Uterus (tissue), 4 donors: ENCODE measurements around the gene RNASE8. TPM values are rescaled to one million over a fixed set of nuclear protein-coding genes. Genes with fewer than 3 reads are reported as not detected.

Experiments
- DNase-seq, 2 donors: peaks; one replicate each; pipeline ENCODE4 v3.0.0-alpha.2; 2019 to 2020
- H3K27ac ChIP-seq, 2 donors: fragments of 200-600 bp; sonication (generic); 1 replicate in 1 of 2; 2 replicates in 1 of 2; pipeline ENCODE4 v1.5.1; 2016 to 2018
- H3K27me3 ChIP-seq, 2 donors: fragments of 200-600 bp; sonication (generic); one replicate each; pipeline ENCODE4 v1.5.1; 2018 to 2019; ENCODE audit warnings: control low read depth in 1 of 2
- H3K36me3 ChIP-seq, 2 donors: fragments of 200-600 bp; sonication (generic); one replicate each; pipeline ENCODE4 v1.5.1; 2019; ENCODE audit warnings: control low read depth in 1 of 2
- H3K4me1 ChIP-seq, 2 donors: fragments of 200-600 bp; sonication (generic); one replicate each; pipeline ENCODE4 v1.5.1; 2018 to 2019; ENCODE audit warnings: control low read depth in 1 of 2
- H3K4me3 ChIP-seq, 2 donors: fragments of 200-600 bp; sonication (generic); 1 replicate in 1 of 2; 2 replicates in 1 of 2; pipeline ENCODE4 v1.5.1; 2018 to 2019; ENCODE audit warnings: mild to moderate bottlenecking in 1 of 2
- H3K9me3 ChIP-seq, 2 donors: fragments of 200-600 bp; sonication (generic); one replicate each; pipeline ENCODE4 v1.5.1; 2019; ENCODE audit warnings: control low read depth in 1 of 2
- POLR2A ChIP-seq, 2 donors: fragments of 450-650 bp; IDR thresholded peaks; one replicate each; pipeline ENCODE4 v1.6.1; 2016; ENCODE audit warnings: antibody characterized with exemption in 2 of 2, mild to moderate bottlenecking in 1 of 2, moderate library complexity in 1 of 2
- intact Hi-C: fragments of 100-400 bp; cut with DNase I; formaldehyde crosslinking; loops from one replicate; pipeline ENCODE4 v1.15.1; 2023; ENCODE audit warnings: low total_unique reads
- total RNA-seq, 4 donors: library from RNA; depleted of rRNA in 3 of 4; stranded (reverse); fragments of >200 nt in 3 of 4; gene quantifications; one replicate each; pipeline versions ENCODE4 v1.1.0 to v1.2.4, GENCODE V29; 2014 to 2023
- TF ChIP-seq, protein P1 (sequence below), 4 experiments: fragments of 200-600 bp in 2 of 4; fragments of 450-650 bp in 2 of 4; sonication (generic) in 2 of 4; IDR thresholded peaks; one replicate each; pipeline ENCODE4 v1.5.1; 2016 to 2019; ENCODE audit warnings: antibody characterized with exemption in 4 of 4, mild to moderate bottlenecking in 2 of 4, moderate library complexity in 1 of 4
- donor health status: DM: yes; HTN: yes; CAD: no.

Gene RNASE8
- total RNA-seq, 4 donors from 2014 or later = not detected

DNA sequence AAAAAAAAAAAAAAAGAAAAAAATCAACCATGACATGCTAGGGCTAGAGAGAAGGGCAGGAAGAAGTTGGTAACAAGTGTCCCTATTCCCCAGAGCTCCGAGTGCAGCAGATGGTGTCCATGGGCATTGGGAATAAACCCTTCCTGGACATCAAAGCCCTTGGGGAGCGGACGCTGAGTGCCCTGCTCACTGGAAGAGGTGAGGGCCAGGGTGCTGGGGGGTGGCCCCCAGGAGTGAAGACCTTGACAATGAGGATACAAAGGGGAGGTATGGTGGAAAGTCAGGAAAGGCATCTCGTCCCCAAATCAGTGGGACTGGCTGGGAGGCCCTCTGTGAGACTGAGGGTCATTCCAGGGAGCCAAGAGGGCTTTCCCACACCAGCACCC is 29.3 kb downstream of the RNASE8 start:
- no peaks in the 10 kb centered on the region for H3K9me3 ChIP-seq
- H3K36me3 ChIP-seq = no peaks in the 10 kb centered on the region
- DNase-seq = no peak
- TF ChIP-seq, protein P1, sequence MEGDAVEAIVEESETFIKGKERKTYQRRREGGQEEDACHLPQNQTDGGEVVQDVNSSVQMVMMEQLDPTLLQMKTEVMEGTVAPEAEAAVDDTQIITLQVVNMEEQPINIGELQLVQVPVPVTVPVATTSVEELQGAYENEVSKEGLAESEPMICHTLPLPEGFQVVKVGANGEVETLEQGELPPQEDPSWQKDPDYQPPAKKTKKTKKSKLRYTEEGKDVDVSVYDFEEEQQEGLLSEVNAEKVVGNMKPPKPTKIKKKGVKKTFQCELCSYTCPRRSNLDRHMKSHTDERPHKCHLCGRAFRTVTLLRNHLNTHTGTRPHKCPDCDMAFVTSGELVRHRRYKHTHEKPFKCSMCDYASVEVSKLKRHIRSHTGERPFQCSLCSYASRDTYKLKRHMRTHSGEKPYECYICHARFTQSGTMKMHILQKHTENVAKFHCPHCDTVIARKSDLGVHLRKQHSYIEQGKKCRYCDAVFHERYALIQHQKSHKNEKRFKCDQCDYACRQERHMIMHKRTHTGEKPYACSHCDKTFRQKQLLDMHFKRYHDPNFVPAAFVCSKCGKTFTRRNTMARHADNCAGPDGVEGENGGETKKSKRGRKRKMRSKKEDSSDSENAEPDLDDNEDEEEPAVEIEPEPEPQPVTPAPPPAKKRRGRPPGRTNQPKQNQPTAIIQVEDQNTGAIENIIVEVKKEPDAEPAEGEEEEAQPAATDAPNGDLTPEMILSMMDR (IDR thresholded peaks at IDR 0.05) = no peak
- TF ChIP-seq POLR2A (IDR thresholded peaks at IDR 0.05) = no peak
- H3K4me3 ChIP-seq = no peak overlapping the region
- no peaks in the 10 kb centered on the region for H3K4me1 ChIP-seq
- no peak overlapping the region for H3K27ac ChIP-seq
- intact Hi-C loops = no loop called here
- no peaks in the 10 kb centered on the region for H3K27me3 ChIP-seq

- no peak for DNase-seq
Measured at GRCh38 chr14:21087294-21088091, 29.9 kb downstream of the RNASE8 start.

DNA sequence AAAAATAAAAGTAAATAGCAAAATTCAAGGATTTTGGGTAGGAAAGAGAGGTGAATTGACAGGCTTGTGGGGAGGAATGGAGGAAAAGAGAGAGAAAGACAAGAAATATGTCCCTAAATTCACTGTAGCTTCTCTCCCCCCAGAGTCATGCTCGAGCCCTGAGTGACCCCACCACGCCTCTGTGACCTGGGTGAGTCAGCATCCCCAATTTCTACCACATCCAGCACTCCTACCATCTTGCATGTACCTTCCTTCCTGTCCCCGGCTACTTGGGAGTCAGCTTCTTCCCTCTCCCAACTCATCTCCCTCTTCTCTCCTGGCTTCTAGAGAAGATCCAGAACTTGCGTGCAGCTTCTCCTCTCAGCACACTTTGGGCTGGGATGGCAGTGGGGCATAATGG is 31.1 kb downstream of the RNASE8 start:
- intact Hi-C loops = no loop called here
- no peaks in the 10 kb centered on the region for H3K4me1 ChIP-seq

More at GRCh38 chr14:21087294-21088091, 29.9 kb downstream of the RNASE8 start:
- Histone ChIP-seq H3K27me3 (no peaks in the 10 kb centered on the region), H3K27ac (no peak overlapping the region), H3K9me3 (no peaks in the 10 kb centered on the region), H3K4me1 (no peaks in the 10 kb centered on the region), H3K4me3 (no peak overlapping the region), H3K36me3 (no peaks in the 10 kb centered on the region)
- TF ChIP-seq, protein P1 (IDR thresholded peaks at IDR 0.05) = no peak
- TF ChIP-seq POLR2A (IDR thresholded peaks at IDR 0.05) = no peak
- intact Hi-C loops = no loop called here

GRCh38 chr14:21089271-21089670 is 31.6 kb downstream of the RNASE8 start:
- Histone ChIP-seq H3K27me3 (no peaks in the 10 kb centered on the region), H3K36me3 (no peaks in the 10 kb centered on the region), H3K4me3 (no peak overlapping the region), H3K9me3 (no peaks in the 10 kb centered on the region), H3K4me1 (no peaks in the 10 kb centered on the region), H3K27ac (no peak overlapping the region)
- DNase-seq = no peak
- TF ChIP-seq, protein P1 (IDR thresholded peaks at IDR 0.05) = no peak
- no peak for TF ChIP-seq POLR2A (IDR thresholded peaks at IDR 0.05)
- intact Hi-C loops = no loop called here

More for the DNA sequence above, 31.1 kb downstream of the RNASE8 start:
- H3K9me3 ChIP-seq = no peaks in the 10 kb centered on the region
- DNase-seq = no peak
- H3K4me3 ChIP-seq = no peak overlapping the region
- no peaks in the 10 kb centered on the region for H3K36me3 ChIP-seq
- no peak for TF ChIP-seq POLR2A (IDR thresholded peaks at IDR 0.05)
- TF ChIP-seq, protein P1 (IDR thresholded peaks at IDR 0.05) = no peak
- H3K27me3 ChIP-seq = no peaks in the 10 kb centered on the region
- H3K27ac ChIP-seq = no peak overlapping the region

- H3K27ac ChIP-seq = no peak overlapping the region
- no peaks in the 10 kb centered on the region for H3K36me3 ChIP-seq
- no peaks in the 10 kb centered on the region for H3K4me1 ChIP-seq
- no peaks in the 10 kb centered on the region for H3K27me3 ChIP-seq
- H3K4me3 ChIP-seq = no peak overlapping the region
- intact Hi-C loops = no loop called here
- H3K9me3 ChIP-seq = no peaks in the 10 kb centered on the region
- no peak for DNase-seq
- TF ChIP-seq, protein P1 (IDR thresholded peaks at IDR 0.05) = no peak
- no peak for TF ChIP-seq POLR2A (IDR thresholded peaks at IDR 0.05)
Measured at GRCh38 chr14:21089877-21090193, 32.2 kb downstream of the RNASE8 start.
